NB4 (cell line): ENCODE results near the gene RHOH.

Source experiments
- DNase-seq: peaks from one replicate; pipeline ENCODE4 v3.0.0; 2010; ENCODE audit warnings: low read depth
- H3K4me3 ChIP-seq: one replicate; pipeline ENCODE4 v1.5.1; 2011; ENCODE audit warnings: mild to moderate bottlenecking, low read depth, low read length, moderate library complexity
- MYC ChIP-seq: IDR thresholded peaks from 2 replicates; pipeline ENCODE4 v1.6.1; 2011; ENCODE audit warnings: low read depth, low read length
- POLR2A ChIP-seq: IDR thresholded peaks from 2 replicates; pipeline ENCODE4 v1.6.1; 2011; ENCODE audit warnings: mild to moderate bottlenecking; ENCODE audit not compliant: insufficient read length; ENCODE audit errors: extremely low read depth
- TF ChIP-seq, protein P1 (sequence below): IDR thresholded peaks from 2 replicates; pipeline ENCODE4 v1.6.1; 2011; ENCODE audit warnings: low read depth, low read length
- TF ChIP-seq, protein P2 (sequence below): IDR thresholded peaks from one replicate; pipeline ENCODE4 v1.5.1; 2012; ENCODE audit warnings: low read depth, low read length

The RHOH gene

DNA sequence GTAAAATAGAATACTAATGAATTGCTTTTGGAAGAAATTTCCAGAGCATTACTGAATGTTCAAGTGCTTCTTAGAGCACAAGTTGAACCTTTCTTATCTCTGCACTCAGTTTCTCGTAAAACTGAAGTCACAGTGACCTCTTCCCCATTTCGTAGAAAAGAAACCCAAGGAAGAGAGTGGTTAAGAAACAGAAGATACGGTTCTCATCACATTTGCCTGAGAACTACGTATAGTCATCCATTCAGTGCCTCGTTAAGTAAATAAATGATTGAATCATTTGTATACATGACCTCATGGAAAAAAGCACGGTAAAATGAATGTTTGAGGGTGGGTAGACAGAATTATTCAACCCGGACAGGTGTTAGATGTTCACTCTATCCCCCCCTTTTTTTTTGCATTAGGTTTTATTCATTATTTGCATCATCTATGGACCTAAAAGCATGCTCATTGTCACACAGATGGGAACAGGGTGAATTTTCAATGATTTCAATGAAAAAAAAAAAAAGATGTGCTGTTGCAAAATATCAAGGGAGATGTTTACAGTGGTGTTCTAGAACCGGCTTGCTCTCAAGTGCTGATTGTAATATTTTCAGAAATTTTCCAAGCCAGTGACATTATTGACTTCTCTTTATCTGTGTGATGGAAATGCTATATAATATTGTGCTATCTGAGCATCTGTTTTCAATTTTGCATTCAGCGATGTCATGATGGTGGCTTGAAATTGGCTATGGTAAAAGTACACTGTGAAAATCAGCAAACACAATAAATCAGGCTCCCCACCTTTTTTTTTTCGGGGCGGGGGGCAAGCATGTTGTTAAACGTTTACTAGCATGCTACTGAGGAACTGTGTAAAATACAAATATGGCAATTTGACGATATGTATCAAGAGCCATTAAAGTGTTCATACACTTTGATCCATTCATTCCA, 4.3 kb downstream of the RHOH start:
- DNase-seq: peak; percentile 94
- TF ChIP-seq, protein P1, sequence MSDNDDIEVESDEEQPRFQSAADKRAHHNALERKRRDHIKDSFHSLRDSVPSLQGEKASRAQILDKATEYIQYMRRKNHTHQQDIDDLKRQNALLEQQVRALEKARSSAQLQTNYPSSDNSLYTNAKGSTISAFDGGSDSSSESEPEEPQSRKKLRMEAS: peak; percentile 59
- TF ChIP-seq POLR2A (no peak), MYC (peak; percentile 55)
- TF ChIP-seq, protein P2, sequence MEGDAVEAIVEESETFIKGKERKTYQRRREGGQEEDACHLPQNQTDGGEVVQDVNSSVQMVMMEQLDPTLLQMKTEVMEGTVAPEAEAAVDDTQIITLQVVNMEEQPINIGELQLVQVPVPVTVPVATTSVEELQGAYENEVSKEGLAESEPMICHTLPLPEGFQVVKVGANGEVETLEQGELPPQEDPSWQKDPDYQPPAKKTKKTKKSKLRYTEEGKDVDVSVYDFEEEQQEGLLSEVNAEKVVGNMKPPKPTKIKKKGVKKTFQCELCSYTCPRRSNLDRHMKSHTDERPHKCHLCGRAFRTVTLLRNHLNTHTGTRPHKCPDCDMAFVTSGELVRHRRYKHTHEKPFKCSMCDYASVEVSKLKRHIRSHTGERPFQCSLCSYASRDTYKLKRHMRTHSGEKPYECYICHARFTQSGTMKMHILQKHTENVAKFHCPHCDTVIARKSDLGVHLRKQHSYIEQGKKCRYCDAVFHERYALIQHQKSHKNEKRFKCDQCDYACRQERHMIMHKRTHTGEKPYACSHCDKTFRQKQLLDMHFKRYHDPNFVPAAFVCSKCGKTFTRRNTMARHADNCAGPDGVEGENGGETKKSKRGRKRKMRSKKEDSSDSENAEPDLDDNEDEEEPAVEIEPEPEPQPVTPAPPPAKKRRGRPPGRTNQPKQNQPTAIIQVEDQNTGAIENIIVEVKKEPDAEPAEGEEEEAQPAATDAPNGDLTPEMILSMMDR: no peak
- peak overlapping the region; percentile 73 for H3K4me3 ChIP-seq

- peak overlapping the region; percentile 73 for H3K4me3 ChIP-seq
- no peak for DNase-seq
- TF ChIP-seq POLR2A: no peak
- TF ChIP-seq, protein P2: no peak
- TF ChIP-seq, protein P1: no peak
- TF ChIP-seq MYC: no peak
Observed at GRCh38 chr4:40201898-40202297, 5.1 kb downstream of the RHOH start.

GRCh38 chr4:40202474-40202873, 5.6 kb downstream of the RHOH start:
- no peak for DNase-seq
- TF ChIP-seq, protein P1: no peak
- TF ChIP-seq MYC (no peak), POLR2A (no peak)
- TF ChIP-seq, protein P2: no peak
- no peak overlapping the region for H3K4me3 ChIP-seq

- TF ChIP-seq POLR2A (no peak), MYC (0 out of 2 replicates have a peak, but pooled peaks have one; percentile 5)
- TF ChIP-seq, protein P2: no peak
- TF ChIP-seq, protein P1: no peak
- H3K4me3 ChIP-seq: no peak overlapping the region
- no peak for DNase-seq
Observed at GRCh38 chr4:40204507-40205258, 7.9 kb downstream of the RHOH start.

- H3K4me3 ChIP-seq: peak overlapping the region; percentile 55
- DNase-seq: peak; percentile 99
- TF ChIP-seq, protein P2: no peak
- TF ChIP-seq MYC (no peak; the same call in 1 of the 2 replicates), POLR2A (no peak)
- TF ChIP-seq, protein P1: no peak
Observed at GRCh38 chr4:40205259-40206198, 8.7 kb downstream of the RHOH start.
